Mammary epithelial cell (primary cell): ENCODE measurements around the gene ZNF79.

ENCODE experiments used
- EZH2 ChIP-seq: IDR thresholded peaks from 2 replicates; pipeline ENCODE4 v1.6.1; 2012; ENCODE audit warnings: low read length, inconsistent platforms, borderline replicate concordance
- TF ChIP-seq, protein P1 (sequence below), 2 donors: IDR thresholded peaks in 1 of 2; conservative IDR thresholded peaks in 1 of 2; 2 replicates each; pipeline ENCODE4 v1.5.1; 2011 to 2012; ENCODE audit warnings: inconsistent platforms in 2 of 2, low read length in 2 of 2, mild to moderate bottlenecking in 2 of 2, control low read depth in 1 of 2, low read depth in 1 of 2; ENCODE audit not compliant: insufficient read depth in 1 of 2; ENCODE audit errors: extremely low read depth in 1 of 2

DNA sequence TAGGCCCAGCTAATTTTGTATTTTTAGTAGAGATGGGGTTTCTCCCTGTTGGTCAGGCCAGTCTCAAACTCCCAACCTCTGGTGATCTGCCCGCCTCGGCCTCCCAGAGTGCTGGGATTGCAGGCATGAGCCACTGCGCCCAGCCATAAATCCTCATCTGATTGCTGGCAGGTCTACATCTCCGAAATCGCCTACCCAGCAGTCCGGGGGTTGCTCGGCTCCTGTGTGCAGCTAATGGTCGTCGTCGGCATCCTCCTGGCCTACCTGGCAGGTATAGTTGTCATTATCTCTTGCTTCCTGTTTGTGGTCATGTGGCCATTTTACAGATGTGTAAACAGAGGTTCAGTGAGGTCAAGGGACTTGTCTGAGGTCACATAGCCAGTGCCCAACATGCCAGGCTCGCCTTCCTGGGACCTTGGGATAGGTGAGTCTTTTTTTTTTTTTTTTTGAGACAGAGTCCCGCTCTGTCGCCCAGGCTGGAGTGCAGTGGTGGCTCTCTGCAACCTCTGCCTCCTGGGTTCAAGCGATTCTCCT lies 24.4 kb upstream of the ZNF79 start:
- TF ChIP-seq, protein P1, sequence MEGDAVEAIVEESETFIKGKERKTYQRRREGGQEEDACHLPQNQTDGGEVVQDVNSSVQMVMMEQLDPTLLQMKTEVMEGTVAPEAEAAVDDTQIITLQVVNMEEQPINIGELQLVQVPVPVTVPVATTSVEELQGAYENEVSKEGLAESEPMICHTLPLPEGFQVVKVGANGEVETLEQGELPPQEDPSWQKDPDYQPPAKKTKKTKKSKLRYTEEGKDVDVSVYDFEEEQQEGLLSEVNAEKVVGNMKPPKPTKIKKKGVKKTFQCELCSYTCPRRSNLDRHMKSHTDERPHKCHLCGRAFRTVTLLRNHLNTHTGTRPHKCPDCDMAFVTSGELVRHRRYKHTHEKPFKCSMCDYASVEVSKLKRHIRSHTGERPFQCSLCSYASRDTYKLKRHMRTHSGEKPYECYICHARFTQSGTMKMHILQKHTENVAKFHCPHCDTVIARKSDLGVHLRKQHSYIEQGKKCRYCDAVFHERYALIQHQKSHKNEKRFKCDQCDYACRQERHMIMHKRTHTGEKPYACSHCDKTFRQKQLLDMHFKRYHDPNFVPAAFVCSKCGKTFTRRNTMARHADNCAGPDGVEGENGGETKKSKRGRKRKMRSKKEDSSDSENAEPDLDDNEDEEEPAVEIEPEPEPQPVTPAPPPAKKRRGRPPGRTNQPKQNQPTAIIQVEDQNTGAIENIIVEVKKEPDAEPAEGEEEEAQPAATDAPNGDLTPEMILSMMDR (conservative IDR thresholded peaks at IDR 0.05 in 1 of 2, IDR thresholded peaks at IDR 0.05 in 1 of 2; ENCODE audit: extremely low read depth in 1 of 2, insufficient read depth in 1 of 2, low read depth in 1 of 2, low read length in 2 of 2): no peak
- no peak for TF ChIP-seq EZH2
